ENCODE results near the gene PPP1R3D. TPM values are rescaled to one million over a fixed set of nuclear protein-coding genes. Genes with fewer than 3 reads are reported as not detected.

Gene PPP1R3D
- total RNA-seq, 1 donor from 2014 or later: 7.1 TPM

DNA sequence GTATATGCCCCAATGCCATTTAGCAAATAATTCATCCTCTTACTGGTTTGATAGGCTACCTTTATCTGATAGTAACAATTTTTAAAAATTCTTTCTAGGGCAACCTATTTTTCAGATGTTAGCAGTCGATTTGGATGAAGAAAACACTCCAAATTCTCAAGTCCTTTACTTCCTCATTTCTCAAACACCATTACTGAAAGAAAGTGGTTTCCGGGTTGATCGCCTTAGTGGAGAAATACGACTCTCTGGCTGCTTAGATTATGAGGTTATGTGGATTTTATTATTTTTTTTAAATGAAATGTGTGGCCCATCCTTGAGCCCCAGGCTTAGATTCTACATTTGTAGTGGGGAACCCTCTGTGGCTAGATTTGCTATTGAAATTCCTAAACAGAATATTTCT is 44.4 kb upstream of the PPP1R3D start:
- H3K9me3 Mint-ChIP-seq: peaks cover 3% of the 10 kb centered on the region
- no peak overlapping the region for H3K27ac Mint-ChIP-seq
- DNase-seq: no peak
- H3K4me1 Mint-ChIP-seq: peaks cover 9% of the 10 kb centered on the region
- no peak for TF ChIP-seq CTCF (IDR thresholded peaks at IDR 0.05)
- no peaks in the 10 kb centered on the region for H3K36me3 Mint-ChIP-seq (ENCODE audit: low read depth)
- ChIA-PET POLR2A (no interaction called here), CTCF (no interaction called here)
- no peaks in the 10 kb centered on the region for H3K27me3 Mint-ChIP-seq
- intact Hi-C loops (cut with micrococcal nuclease): no loop called here
- H3K4me3 Mint-ChIP-seq: no peak overlapping the region
- no peak for ATAC-seq (ENCODE audit: low read depth)

- DNase-seq (no peak), ATAC-seq (ENCODE audit: low read depth) (no peak)
- peaks cover 9% of the 10 kb centered on the region for H3K4me1 Mint-ChIP-seq
- no peaks in the 10 kb centered on the region for H3K36me3 Mint-ChIP-seq (ENCODE audit: low read depth)
- no peak overlapping the region for H3K4me3 Mint-ChIP-seq
- H3K9me3 Mint-ChIP-seq: peaks cover 3% of the 10 kb centered on the region
- TF ChIP-seq CTCF (IDR thresholded peaks at IDR 0.05): no peak
- ChIA-PET CTCF (no interaction called here), POLR2A (no interaction called here)
- intact Hi-C loops (cut with micrococcal nuclease): no loop called here
- H3K27ac Mint-ChIP-seq: no peak overlapping the region
- H3K27me3 Mint-ChIP-seq: no peaks in the 10 kb centered on the region
These were observed 43.0 kb upstream of the PPP1R3D start for GRCh38 chr20:59983076-59983475.

DNA sequence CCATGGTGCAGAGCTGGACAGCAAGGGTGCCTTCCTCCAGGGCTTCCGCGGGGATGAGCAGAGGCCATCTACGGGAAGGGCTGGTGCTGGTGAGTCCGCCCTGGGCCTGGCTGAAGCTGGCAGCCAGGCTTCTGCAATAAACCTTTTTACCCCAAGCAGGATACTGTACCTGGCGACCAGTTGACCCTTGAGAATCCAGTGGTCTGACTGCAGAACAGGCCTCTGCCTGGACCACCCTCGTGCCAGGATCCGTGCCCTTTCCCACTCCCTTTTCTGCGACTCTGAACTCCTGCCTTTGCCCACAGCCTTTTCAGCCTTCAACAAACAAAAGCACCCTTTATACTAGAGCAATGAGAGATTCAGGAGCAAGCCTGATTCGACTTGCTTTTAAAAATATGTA is 37.0 kb upstream of the PPP1R3D start:
- Mint-ChIP-seq H3K27me3 (no peaks in the 10 kb centered on the region), H3K27ac (no peak overlapping the region), H3K4me3 (no peak overlapping the region), H3K4me1 (no peaks in the 10 kb centered on the region), H3K36me3 (ENCODE audit: low read depth) (no peaks in the 10 kb centered on the region), H3K9me3 (peaks cover 2% of the 10 kb centered on the region)
- POLR2A ChIA-PET: no interaction called here
- ATAC-seq (ENCODE audit: low read depth): no peak
- no peak for TF ChIP-seq CTCF (IDR thresholded peaks at IDR 0.05)
- CTCF ChIA-PET: no interaction called here
- intact Hi-C loops (cut with micrococcal nuclease): no loop called here
- no peak for DNase-seq

GRCh38 chr20:59976156-59976782 is 36.2 kb upstream of the PPP1R3D start:
- Mint-ChIP-seq H3K36me3 (ENCODE audit: low read depth) (no peaks in the 10 kb centered on the region), H3K4me3 (no peak overlapping the region), H3K27me3 (no peaks in the 10 kb centered on the region), H3K9me3 (no peaks in the 10 kb centered on the region), H3K4me1 (no peaks in the 10 kb centered on the region), H3K27ac (no peak overlapping the region)
- ATAC-seq (ENCODE audit: low read depth) (no peak), DNase-seq (no peak)
- no peak for TF ChIP-seq CTCF (IDR thresholded peaks at IDR 0.05)
- ChIA-PET CTCF (interaction anchor here (0.9 kb wide), 1 partner anchor 29 kb away, joined by 3 read pairs; no protein-coding TSS in a partner anchor), POLR2A (no interaction called here)
- intact Hi-C loops (cut with micrococcal nuclease): no loop called here

DNA sequence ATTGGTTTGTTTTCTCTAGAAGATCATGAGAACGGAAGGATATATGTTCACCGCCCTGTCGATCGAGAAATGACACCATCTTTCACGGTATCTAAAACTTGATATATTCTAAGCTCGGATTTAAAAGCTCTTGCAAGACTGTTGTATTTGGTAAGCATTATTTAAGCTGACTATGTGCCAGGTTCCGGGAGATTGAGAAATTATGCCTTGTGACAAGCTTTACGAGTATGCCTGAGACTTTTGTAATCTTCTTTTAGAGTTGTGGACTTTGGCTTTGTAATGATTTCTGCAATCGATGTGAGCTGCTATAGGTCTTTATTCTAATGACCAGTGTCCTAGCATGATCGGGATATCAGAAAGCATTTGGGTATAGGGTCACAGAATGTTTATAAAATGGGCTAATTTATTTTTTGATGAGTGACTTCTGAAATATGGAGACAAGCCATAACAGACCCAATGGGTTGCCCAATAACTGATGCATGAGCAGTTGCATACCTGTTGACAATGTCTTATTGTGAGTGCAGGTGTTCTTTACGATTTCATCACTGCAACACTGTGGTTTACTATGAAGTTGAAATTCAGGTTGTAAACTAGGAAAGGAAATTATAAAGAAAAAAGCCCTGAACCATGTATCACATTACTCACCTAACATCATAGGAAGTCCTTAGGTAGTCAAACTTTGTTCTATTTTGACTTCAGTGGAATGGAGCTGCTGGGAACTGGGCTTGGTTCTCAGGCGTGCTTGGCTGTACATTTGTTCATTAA is 32.1 kb upstream of the PPP1R3D start:
- H3K9me3 Mint-ChIP-seq: no peaks in the 10 kb centered on the region
- no peak for TF ChIP-seq CTCF (IDR thresholded peaks at IDR 0.05)
- H3K4me1 Mint-ChIP-seq: no peaks in the 10 kb centered on the region
- DNase-seq (no peak), ATAC-seq (ENCODE audit: low read depth) (no peak)
- ChIA-PET CTCF (interaction anchor here (1.1 kb wide), 1 partner anchor 24 kb away, joined by 3 read pairs; no protein-coding TSS in a partner anchor), POLR2A (no interaction called here)
- intact Hi-C loops (cut with micrococcal nuclease): no loop called here
- no peaks in the 10 kb centered on the region for H3K27me3 Mint-ChIP-seq
- no peak overlapping the region for H3K4me3 Mint-ChIP-seq
- H3K27ac Mint-ChIP-seq: no peak overlapping the region
- H3K36me3 Mint-ChIP-seq (ENCODE audit: low read depth): no peaks in the 10 kb centered on the region
